SK-N-MC (cell line): ENCODE data around the gene ZNF493.

Experiments
- DNase-seq: peaks from one replicate; pipeline ENCODE4 v3.0.0-alpha.2; 2011; ENCODE audit warnings: low read depth, low spot score
- H3K27ac ChIP-seq: fragments of 200-600 bp; sonication (generic); 2 replicates; pipeline ENCODE4 v1.5.1; 2016; ENCODE audit warnings: mixed run types
- H3K36me3 ChIP-seq: fragments of 200-600 bp; sonication (generic); 2 replicates; pipeline ENCODE4 v1.6.1; 2017; ENCODE audit warnings: antibody characterized with exemption, low read length, mixed read lengths; ENCODE audit not compliant: insufficient read depth
- H3K4me3 ChIP-seq: fragments of 200-600 bp; sonication (generic); 2 replicates; pipeline ENCODE4 v1.5.1; 2016
- H3K9ac ChIP-seq: fragments of 200-600 bp; sonication (generic); 2 replicates; pipeline ENCODE4 v1.8.0; 2017; ENCODE audit warnings: mixed run types, mixed read lengths; ENCODE audit not compliant: insufficient read length
- H3K9me3 ChIP-seq: fragments of 200-600 bp; sonication (generic); 2 replicates; pipeline ENCODE4 v1.6.1; 2017; ENCODE audit warnings: low read depth, mild to moderate bottlenecking, antibody characterized with exemption, low read length, moderate library complexity, mixed read lengths
- EZH2 ChIP-seq: fragments of 200-600 bp; sonication (generic); IDR thresholded peaks from one replicate; pipeline ENCODE4 v1.6.1; 2017; ENCODE audit warnings: antibody characterized with exemption
- FOXP2 ChIP-seq: optimal IDR thresholded peaks from 2 replicates; pipeline ENCODE3; 2011; ENCODE audit warnings: mild to moderate bottlenecking, moderate library complexity; ENCODE audit not compliant: insufficient read depth; ENCODE audit errors: extremely low read length, control extremely low read depth
- POLR2AphosphoS5 ChIP-seq: IDR thresholded peaks from 2 replicates; pipeline ENCODE4 v1.6.1; 2012; ENCODE audit warnings: mild to moderate bottlenecking, low read depth, low read length, borderline replicate concordance

ZNF493 gene

GRCh38 chr19:21396893-21397572 lies at the start of gene ZNF493:
Gene ZNF493, plus strand, starts transcription at chr19:21397133. Its CDS starts 105 bp downstream, at chr19:21397238.
- Histone ChIP-seq H3K9ac (peak within 1 kb of the TSS; percentile 71), H3K4me3 (peak within 1 kb of the TSS; percentile 80), H3K27ac (no peak within 1 kb of the TSS), H3K36me3 (peaks cover 14% of the 10 kb centered on the region; the same call in 1 of the 2 replicates), H3K9me3 (0 out of 2 replicates have a peak, but pooled peaks cover 4% of the 10 kb centered on the region)
- TF ChIP-seq EZH2 (no peak), POLR2AphosphoS5 (peak; percentile 53; the same call in 1 of the 2 replicates)
- peak; percentile 26 for DNase-seq

GRCh38 chr19:21352830-21353229 lies 44.1 kb upstream of the ZNF493 start:
- Histone ChIP-seq H3K9me3 (no peaks in the 10 kb centered on the region), H3K36me3 (no peaks in the 10 kb centered on the region), H3K9ac (no peak overlapping the region), H3K4me3 (no peak overlapping the region), H3K27ac (no peak overlapping the region)
- TF ChIP-seq EZH2 (no peak), POLR2AphosphoS5 (no peak), FOXP2 (no peak)
- no peak for DNase-seq

GRCh38 chr19:21358768-21359451 lies 38.0 kb upstream of the ZNF493 start, which contains the start of gene ZNF738:
Gene ZNF738, plus strand, starts transcription at chr19:21359000. Its CDS starts 141 bp downstream, at chr19:21359141.
- H3K4me3 ChIP-seq = peak within 1 kb of the TSS; percentile 94
- peak; percentile 72 for DNase-seq
- H3K9me3 ChIP-seq = peaks cover 2% of the 10 kb centered on the region
- H3K9ac ChIP-seq = peak within 1 kb of the TSS; percentile 93
- H3K27ac ChIP-seq = peak within 1 kb of the TSS; percentile 67
- TF ChIP-seq FOXP2 = no peak
- no peak for TF ChIP-seq EZH2
- TF ChIP-seq POLR2AphosphoS5 = peak; percentile 74
- H3K36me3 ChIP-seq = peaks cover 37% of the 10 kb centered on the region

GRCh38 chr19:21362291-21362690 lies 34.6 kb upstream of the ZNF493 start:
- TF ChIP-seq POLR2AphosphoS5 (no peak), EZH2 (no peak), FOXP2 (no peak)
- H3K4me3 ChIP-seq = no peak overlapping the region
- H3K9ac ChIP-seq = no peak overlapping the region
- H3K36me3 ChIP-seq = peaks cover 71% of the 10 kb centered on the region
- H3K9me3 ChIP-seq = peaks cover 2% of the 10 kb centered on the region
- DNase-seq = no peak
- H3K27ac ChIP-seq = no peak overlapping the region

GRCh38 chr19:21383980-21384582 lies 12.9 kb upstream of the ZNF493 start:
- no peak for DNase-seq
- Histone ChIP-seq H3K9ac (no peak overlapping the region), H3K9me3 (peaks cover 14% of the 10 kb centered on the region), H3K4me3 (no peak overlapping the region), H3K27ac (no peak overlapping the region), H3K36me3 (peaks cover 16% of the 10 kb centered on the region)
- TF ChIP-seq EZH2 = no peak
- TF ChIP-seq FOXP2 = no peak
- no peak for TF ChIP-seq POLR2AphosphoS5

GRCh38 chr19:21396121-21396520 lies 812 bp upstream of the ZNF493 start:
- H3K4me3 ChIP-seq = no peak overlapping the region
- 0 out of 2 replicates have a peak, but pooled peaks cover 4% of the 10 kb centered on the region for H3K9me3 ChIP-seq
- peaks cover 14% of the 10 kb centered on the region; the same call in 1 of the 2 replicates for H3K36me3 ChIP-seq
- TF ChIP-seq EZH2 = no peak
- no peak for TF ChIP-seq FOXP2
- TF ChIP-seq POLR2AphosphoS5 = no peak
- no peak for DNase-seq
- H3K27ac ChIP-seq = no peak overlapping the region
- no peak overlapping the region for H3K9ac ChIP-seq

GRCh38 chr19:21398851-21399250 lies 1.9 kb downstream of the ZNF493 start:
- Histone ChIP-seq H3K36me3 (peaks cover 14% of the 10 kb centered on the region; the same call in 1 of the 2 replicates), H3K9ac (no peak overlapping the region), H3K27ac (no peak overlapping the region), H3K4me3 (no peak overlapping the region), H3K9me3 (0 out of 2 replicates have a peak, but pooled peaks cover 4% of the 10 kb centered on the region)
- DNase-seq = no peak
- no peak for TF ChIP-seq FOXP2
- TF ChIP-seq POLR2AphosphoS5 = no peak
- TF ChIP-seq EZH2 = no peak

- Histone ChIP-seq H3K27ac (no peak overlapping the region), H3K9me3 (no peaks in the 10 kb centered on the region), H3K36me3 (peaks cover 19% of the 10 kb centered on the region; the same call in 1 of the 2 replicates), H3K9ac (no peak overlapping the region), H3K4me3 (no peak overlapping the region)
- TF ChIP-seq EZH2 (no peak), POLR2AphosphoS5 (no peak), FOXP2 (no peak)
- no peak for DNase-seq
Measured at GRCh38 chr19:21402303-21402985, 5.5 kb downstream of the ZNF493 start.
